GM19035 (cell line): ENCODE results near the gene STUB1.
"Not testable (repeated sequence)": the region's sequence is repeated elsewhere in the genome, so short reads cannot be mapped to it uniquely, and the experiment has no call there.

Experiments
- ATAC-seq: cut with Tn5 transposase; IDR thresholded peaks from one replicate; pipeline ENCODE4 v1.9.1; 2021; ENCODE audit not compliant: unreplicated experiment

Gene STUB1

DNA sequence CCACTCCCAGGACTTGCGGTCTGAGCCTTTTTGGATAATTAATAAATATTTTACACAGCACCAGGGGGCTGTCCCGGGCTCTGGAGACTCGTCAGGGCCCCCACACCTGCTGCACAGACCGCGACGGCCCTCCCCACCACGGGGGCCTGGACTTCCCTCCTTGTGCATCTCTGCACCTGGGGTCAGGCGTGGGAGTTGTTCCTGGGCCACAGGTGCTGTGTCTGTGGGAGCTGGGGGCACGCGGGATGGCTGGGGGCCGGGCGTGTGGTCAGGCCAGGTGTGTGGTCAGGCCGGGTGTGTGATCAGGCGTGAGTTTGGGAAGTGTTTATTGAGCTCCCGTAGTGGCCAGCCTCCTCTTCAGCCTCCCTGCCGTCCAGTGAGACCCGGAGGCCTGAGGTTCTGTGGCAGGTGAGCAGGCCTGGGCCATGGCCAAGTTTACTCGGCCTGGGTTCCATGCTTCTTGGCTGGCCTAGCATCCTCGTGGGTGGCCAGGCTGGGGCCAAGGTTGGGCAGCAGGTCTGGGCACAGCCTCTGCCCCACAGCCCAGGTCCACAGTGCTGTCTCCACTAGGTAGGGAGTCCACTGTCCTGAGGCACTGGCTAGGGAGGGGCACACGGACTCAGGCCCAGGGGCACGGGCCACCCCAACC lies 1.9 kb upstream of the STUB1 start:
- ATAC-seq, result no peak

DNA sequence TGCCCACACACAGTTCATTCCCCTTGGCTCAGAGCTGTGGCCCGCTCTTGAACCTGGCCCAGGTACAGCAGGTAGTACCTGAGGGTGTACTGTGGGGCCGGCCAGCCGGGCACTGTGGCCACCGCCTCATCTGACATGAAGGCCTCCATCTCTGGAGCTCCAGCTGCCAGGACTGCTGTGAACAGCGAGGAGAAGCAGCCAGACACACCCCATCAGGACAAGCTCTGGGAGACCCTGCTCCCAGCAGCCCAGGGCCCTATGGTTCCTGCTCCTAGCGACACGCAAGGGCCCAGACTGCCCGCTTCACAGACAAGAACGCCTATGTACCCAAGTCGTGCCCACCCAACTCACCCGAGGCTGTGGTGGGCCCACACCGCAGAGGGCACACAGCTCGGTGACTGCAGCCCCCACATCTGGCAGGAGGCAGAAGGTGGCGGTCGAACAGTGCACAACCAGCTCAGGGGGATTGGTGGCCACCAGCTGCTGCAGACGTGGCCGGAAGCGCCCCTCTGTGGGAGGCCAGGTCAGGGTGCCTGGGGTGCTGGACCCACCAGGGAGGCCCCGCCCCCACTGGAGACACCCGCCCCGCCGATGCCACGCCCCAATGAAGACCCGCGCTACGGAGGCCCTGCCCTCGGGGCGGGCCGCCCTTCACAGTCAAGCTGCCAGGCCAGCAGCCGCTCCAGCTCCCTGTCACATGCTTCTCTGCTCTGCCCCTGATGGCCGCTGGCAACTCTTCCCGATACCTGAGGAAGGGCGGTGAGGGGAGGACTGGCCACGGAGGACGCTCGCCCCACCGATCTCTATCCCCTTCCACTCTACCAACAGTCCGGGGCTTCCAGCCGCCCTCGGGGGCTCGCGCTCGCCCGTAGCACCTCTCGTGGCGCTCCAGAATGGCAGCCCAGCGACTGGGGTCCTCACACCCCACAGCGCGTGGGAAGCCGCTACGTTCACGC lies 1.1 kb upstream of the STUB1 start:
- ATAC-seq, result peak; percentile 2

DNA sequence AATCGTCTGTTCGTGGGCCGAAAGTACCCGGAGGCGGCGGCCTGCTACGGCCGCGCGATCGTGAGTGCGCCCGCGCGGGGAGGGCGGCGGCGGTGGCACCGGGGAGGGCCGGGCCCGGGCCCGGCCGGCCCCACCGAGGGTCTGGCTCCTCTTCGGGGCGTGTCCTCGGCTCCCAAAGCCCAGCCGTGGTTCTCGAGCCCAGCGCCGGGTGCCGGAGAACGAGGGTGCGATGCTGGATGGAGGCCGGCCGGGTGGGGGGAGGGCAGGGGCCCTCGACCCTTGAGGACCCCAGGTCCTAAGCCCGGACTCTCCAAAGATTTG lies 375 bp downstream of the STUB1 start:
- peak; percentile 1 for ATAC-seq

DNA sequence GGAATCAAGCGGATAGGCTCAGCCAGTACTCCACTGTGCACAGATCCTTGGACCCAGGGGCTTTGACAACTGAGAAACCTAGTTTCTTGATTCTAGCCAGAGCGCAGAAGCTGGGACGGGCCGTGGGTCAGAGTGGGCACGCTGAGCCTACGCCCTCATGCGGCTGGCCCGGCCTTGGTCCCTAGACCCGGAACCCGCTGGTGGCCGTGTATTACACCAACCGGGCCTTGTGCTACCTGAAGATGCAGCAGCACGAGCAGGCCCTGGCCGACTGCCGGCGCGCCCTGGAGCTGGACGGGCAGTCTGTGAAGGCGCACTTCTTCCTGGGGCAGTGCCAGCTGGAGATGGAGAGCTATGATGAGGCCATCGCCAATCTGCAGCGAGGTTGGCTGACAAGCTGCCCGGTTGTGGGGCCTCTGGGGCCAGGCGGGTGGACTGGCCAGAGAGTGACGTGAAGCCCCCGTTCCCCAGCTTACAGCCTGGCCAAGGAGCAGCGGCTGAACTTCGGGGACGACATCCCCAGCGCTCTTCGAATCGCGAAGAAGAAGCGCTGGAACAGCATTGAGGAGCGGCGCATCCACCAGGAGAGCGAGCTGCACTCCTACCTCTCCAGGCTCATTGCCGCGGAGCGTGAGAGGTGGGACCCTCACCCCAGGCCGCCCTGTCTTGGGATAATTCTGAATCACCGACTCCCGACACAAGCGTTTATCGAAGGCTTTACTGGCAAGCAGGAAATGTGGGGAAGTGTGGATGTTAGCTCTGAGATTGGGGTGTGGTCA lies 946 bp downstream of the STUB1 start:
- ATAC-seq, result no peak

DNA sequence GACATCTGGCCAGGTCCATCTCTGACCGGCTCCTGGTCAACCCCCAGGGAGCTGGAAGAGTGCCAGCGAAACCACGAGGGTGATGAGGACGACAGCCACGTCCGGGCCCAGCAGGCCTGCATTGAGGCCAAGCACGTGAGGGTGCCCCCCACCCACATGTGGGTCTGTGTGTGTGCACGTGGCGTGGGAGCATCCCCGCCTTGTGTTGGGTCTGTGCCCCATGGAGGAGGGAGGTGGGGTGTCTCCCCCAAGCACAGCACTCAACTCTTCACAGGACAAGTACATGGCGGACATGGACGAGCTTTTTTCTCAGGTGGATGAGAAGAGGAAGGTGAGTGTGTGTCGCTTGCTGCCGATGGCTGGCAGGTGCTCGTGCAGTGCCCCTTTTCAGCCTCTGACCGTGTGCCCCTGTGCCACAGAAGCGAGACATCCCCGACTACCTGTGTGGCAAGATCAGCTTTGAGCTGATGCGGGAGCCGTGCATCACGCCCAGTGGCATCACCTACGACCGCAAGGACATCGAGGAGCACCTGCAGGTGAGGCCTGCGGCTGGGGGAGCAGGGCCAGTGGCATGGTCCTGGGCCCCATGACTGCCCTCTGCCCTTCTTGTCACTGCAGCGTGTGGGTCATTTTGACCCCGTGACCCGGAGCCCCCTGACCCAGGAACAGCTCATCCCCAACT lies 1.7 kb downstream of the STUB1 start:
- ATAC-seq, result no peak

DNA sequence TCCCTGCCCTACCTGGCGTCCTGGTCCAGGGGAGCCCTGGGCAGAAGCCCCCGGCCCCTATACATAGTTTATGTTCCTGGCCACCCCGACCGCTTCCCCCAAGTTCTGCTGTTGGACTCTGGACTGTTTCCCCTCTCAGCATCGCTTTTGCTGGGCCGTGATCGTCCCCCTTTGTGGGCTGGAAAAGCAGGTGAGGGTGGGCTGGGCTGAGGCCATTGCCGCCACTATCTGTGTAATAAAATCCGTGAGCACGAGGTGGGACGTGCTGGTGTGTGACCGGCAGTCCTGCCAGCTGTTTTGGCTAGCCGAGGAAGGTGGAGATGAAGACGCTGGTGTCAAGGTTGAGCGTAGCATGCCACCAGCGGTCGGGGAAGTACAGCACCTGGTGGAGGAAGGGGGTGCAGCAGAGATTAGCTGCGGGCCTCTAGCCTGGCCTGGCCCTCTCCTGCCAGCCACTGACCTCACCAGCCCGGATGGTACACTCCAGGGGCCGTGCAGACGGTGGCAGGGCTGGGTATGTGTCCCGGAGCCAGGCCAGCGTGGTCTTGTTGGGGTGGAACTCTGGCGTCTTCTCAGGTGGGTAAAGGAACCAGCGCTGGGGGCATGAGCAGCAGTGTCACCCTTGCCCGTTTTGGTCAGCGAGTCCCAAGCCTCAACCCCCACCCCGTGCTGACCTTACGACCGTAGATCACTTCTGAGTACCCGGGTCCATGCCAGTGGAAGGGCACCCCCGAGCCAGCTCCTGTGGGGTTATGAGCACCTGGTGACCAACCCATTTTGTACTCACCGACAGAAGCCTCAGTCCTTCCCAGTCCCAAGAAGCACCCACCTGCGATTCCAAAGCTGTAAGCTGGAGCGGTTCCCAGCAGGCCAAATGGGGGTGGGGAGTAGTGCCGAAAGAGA lies 2.5 kb downstream of the STUB1 start:
- no peak for ATAC-seq

DNA sequence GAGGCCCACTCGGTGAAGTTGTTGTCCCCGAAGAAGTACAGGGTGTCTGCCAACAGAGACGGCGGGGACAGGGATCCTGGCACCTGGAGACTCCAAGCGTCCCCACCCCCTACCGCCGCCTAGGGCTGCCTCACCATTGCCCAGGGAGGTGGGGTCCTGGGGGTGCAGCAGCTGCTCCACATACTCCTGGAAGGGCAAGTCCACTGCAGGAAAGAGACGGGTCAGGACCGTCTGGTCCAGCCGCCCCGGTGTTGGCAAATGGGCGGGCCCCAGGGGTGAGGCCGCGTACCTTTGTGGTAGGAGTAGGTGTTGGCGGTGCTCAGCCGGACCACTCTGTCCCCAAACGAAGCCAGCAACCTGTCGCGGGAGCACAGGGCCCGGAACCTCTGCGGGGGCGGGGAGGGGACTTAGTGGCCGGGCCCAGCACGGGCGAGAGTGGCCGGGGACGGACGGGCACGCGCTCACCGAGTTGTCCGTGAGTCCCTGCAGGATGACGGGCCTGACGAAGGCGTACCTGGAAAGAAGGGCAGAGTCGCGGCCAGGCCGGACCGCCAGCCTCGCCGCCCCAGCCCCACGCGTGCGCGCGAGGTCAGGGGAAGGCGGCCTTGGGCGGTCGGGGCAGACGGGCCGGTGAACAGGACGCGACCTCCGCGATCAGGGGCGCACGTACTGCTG lies 3.3 kb downstream of the STUB1 start:
- no peak for ATAC-seq

DNA sequence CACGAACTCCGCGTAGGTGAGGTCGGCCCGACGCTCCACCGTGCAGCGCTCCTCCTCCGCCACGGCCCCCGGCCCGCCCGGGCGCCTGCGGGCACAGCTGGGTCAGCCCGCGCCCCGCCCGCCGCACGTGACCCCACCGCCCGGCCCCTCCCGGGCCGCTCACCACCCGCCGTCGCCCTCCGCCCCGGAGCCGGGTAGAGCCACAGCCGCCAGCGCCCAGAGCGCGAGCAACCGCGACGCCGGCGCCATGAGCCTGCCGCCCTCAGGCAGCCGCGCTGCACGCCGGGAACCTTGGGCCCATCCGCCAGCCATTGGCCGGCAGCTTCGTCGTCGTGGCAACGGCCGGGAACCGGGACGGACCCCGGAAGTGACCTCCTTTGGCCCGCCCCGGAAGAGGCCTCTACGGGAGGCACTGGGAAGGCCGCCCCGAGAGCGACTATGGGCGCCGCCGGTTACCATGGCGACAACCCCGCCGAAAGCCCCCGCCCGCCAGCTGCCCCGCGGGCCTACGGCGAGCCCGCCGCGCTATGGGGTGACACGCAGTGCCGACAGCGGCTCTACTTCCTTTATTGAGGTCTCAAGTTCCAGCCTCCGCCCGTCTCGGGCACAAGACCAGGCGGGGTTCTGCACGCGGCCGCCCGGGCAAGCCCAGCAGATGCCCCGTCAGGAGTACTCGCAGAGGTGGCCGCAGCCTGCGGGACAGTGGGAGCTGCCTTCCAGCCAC lies 4.0 kb downstream of the STUB1 start, which contains the start of gene JMJD8:
JMJD8 (minus strand) TSS at position 264 of the 724 bp plus-strand sequence; CDS start at position 249, 15 bp downstream.
- peak; percentile 57 for ATAC-seq

DNA sequence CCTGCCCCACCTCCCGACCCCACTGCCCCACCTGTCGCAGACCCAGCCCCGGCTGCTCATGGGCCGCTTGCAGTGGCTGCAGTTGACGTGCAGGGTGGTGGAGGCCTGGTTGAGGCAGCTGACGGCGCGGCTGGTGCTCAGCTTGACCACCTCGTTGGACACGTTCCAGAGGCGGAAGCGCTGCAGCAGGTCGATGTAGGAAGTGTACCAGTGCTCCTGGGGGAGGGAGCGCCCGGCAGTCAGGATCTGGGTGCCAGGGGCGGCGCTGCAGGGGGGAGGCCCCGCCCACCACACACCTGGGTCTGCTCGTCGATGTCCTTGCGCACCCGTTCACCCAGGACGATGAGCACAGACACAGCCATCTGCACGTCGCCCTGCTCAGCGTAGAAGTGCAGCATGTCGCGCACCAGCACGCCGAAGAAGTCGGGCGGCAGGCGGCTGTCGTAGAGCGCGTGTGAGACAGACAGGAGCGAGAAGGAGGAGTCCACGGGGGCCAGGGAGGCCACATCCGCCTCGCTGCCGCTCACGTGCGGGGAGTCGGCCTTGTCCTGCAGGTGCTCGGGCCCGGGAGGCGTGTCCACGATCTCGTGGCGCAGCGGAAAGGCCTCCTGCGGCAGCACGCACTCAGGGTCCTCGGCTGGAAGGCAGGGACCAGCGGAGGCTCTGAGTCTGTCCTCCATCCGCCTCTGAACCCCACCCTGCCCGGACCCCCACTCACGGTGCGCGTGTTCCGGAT lies 4.9 kb downstream of the STUB1 start:
- ATAC-seq, result no peak

DNA sequence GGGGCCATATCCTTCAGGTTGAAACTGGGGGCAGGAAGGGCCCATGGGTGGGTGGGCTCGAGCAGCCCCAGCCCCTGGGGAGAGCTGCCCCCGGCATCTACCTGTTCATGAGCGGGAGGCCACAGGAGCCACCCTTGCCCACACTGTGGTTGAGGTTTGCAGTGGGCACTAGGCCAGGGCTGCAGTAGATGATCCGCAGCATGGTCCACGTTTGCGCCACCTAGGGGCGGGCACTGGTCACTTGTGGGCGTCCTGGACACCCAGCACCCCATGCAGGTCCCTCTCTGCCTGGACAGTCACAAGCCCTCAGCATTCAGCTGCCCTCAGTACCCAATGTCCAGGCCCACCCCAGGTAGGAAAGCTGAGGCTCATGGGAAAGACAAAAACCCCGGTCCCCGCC lies 5.8 kb downstream of the STUB1 start:
- no peak for ATAC-seq

DNA sequence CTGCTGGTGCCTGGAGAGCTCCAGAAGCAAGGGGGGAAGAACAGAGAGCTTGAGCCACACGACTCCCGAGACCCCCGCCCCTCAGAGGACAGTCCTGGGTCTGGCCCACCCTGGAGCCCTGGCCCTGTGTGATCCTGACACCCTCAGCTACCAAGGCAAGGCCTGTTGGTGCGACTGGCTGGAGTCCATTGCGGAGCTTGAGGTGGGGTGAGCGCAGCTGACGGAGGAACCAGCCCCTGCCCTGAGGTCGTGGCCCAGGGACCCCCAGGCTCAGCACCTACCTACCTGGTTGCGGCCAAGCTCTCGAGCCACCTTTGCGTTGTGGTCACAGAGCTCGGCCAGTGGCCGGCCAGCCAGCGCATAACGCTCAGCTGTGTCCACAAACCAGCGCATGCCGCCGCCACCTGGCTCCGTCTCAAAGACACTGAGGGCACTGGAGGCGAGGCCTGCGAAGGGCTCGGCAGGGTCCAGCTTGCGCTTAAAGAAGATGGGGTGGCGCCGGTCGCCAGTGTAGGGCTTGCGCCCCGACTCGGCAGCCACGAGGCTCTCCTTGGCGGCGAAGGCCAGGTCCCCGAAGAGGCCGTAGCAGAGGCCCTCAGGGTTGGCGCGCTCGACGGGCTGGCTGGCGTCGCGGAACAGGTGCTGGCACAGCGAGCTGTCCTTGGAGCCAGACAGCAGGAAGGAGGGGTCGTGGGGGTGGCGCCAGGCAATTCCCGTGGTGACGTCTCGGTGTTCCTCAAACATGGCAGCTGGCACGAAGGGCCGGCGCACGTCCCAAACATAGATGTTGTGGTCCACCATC lies 6.5 kb downstream of the STUB1 start:
- ATAC-seq, result no peak

DNA sequence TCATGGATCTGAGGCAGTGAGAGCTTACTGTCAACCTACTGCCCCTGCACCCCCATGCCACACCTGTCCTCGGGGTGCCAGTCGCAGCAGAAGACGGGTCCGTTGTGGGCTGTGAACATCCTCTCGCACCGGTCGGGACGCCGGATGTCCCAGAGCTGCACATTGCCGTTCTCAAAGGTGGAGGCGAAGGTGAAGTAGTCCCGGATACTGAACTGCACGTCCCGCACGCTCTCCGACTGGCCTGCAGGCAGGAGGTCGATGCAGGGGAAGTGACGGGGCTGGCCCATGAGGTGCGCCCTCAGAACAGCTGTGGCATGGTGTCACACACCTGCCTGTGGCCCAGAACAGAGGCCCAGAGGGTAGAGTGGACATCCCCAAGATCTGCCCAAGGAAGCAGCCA lies 7.3 kb downstream of the STUB1 start:
- no peak for ATAC-seq

DNA sequence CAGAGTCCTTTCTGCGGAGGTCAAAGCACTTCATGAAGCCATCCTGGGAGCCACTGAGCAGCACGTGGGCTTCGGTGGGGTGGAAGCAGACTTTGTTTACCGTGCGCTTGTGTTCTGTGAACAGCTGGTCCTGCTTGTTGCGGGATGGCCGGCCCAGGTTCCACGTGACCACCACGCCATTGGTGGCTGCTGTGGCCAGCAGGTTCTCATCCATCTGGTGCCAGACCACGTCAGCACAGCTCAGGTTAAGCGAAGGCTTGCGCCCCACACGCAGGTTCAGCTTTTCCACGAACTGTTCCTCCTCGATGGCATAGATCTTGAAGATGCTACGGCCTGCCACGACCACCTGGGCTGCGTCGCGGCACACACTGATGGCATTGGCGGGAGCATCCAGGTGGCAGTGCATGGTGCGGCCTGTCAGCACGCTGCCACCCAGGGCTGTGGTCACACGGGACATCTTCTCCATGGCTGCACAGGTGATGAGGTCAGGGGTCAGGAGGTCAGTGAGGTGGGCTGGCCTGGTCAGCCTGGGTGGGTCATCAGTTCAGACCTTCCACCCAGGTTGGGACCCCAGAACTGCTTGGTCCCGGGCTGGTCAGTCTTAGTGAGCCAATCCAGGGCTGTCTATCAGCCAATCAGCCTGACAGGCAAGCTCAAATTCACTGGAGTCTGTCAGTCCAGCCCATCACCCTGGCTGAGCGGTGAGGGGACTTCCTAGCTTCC lies 9.1 kb downstream of the STUB1 start:
- no peak for ATAC-seq

DNA sequence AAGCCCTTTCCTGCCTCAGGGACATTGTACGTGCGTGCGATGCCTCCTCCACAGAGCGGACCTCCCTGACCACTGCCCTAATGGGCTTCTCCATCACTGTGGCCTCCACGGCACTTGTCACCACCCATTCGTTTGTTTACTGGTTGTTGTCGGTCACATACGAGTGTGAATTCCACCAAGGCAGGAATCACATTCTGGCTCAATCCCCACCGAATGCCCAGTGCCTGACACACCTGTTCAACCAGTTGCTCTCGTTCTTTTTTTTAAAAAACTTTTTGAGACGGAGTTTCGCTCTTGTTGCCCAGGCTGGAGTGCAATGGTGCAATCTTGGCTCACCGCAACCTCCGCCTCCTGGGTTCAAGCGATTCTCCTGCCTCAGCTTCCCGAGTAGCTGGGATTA lies 11.0 kb downstream of the STUB1 start:
- ATAC-seq, result not testable (repeated sequence)

DNA sequence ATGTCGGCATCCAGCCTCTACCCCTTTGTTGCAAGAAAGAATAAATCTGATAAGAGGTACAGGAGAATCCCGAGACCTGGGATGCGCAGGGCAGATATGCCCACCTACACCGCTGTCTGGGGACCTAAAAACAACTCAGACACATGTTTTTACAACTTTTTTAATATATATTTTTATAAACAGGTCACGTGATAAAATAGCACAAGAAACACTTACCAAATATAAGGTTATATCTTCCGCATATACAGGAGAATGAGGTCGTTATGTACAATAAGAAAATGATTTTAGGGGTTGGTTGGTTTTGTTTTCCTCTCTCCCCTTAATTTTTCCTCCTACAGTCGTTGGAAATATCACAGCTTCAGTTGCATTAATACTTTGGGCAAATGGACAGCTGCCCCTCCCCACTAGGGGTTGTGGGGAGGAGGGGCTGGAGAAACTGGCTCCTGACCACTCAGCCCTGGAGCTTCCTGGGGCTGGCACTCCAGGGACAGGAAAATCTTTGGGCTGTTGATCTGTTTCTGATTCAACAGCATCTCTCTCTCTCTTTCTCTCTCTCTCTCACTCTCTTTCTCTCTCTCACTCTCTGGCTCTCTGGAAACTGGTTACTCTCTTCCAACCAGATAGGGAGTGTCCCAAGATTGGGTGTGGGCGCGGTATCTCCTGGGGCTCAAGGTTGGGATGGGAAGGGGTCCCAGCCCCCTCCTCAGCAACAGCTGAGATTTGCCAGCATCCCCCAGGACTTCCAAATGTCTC lies 12.3 kb downstream of the STUB1 start:
- no peak for ATAC-seq

DNA sequence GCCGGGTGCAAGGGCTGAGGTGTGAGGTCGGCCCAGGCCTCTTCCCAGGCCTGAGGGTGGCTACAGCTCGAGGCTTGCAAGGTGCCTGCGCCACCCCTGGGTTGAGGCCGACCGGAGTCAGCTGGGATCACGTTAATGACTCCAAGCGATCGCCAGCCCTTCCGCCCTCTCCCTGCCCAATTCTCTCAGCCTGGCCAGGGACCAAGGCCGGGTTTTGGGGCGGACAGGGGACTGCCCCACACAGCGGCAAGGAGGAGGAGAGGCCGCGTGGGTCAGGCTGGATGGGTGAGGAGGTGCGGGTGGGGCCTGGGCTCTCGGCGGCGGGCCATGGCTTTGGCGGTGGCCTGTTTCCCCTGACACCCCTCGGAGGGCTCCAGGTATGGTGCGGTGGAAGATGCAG lies 13.2 kb downstream of the STUB1 start:
- ATAC-seq, result no peak
